ENCODE results near the gene CD151. TPM values are rescaled to one million over a fixed set of nuclear protein-coding genes. Genes with fewer than 3 reads are reported as not detected.

Gene CD151
- total and polyA plus RNA-seq, 4 experiments from 2014 or later: 9.7 to 24.8 (median 22.1) TPM

- no peaks in the 10 kb centered on the region for H3K36me3 Mint-ChIP-seq
- DNase-seq: peak in 1 of 5 donors; percentile 26
- Histone ChIP-seq H3K9me3 (ENCODE audit: control insufficient read depth in 1 of 2, low read length in 2 of 2) (no peaks in the 10 kb centered on the region), H3K27me3 (ENCODE audit: insufficient read depth, low read length) (peaks cover 10% of the 10 kb centered on the region), H3K36me3 (ENCODE audit: insufficient read depth, low read length) (no peaks in the 10 kb centered on the region), H3K27ac (ENCODE audit: low read depth, low read length) (no peak overlapping the region), H3K4me1 (ENCODE audit: insufficient read depth, low read length) (peaks cover 10% of the 10 kb centered on the region), H3K4me3 (ENCODE audit: low read length in 2 of 2) (no peak overlapping the region)
- intact Hi-C loops (cut with micrococcal nuclease): no loop called here
- ChIA-PET POLR2A (ENCODE audit: partially characterized antibody) (no interaction called here), CTCF (ENCODE audit: partially characterized antibody) (no interaction called here)
- H3K27ac Mint-ChIP-seq: peak overlapping the region in 1 of 7 donors; percentile 35
- H3K9me3 Mint-ChIP-seq: no peaks in the 10 kb centered on the region
- H3K27me3 Mint-ChIP-seq: peaks cover 4% of the 10 kb centered on the region in 2 donors
- peak overlapping the region in 3 of 8 donors; percentile 32 to 70 (median 42) for H3K4me3 Mint-ChIP-seq
- peaks cover 2 to 9% (median 3%) of the 10 kb centered on the region in 4 donors for H3K4me1 Mint-ChIP-seq
Observed at GRCh38 chr11:850775-851763, 18.3 kb downstream of the CD151 start.

DNA sequence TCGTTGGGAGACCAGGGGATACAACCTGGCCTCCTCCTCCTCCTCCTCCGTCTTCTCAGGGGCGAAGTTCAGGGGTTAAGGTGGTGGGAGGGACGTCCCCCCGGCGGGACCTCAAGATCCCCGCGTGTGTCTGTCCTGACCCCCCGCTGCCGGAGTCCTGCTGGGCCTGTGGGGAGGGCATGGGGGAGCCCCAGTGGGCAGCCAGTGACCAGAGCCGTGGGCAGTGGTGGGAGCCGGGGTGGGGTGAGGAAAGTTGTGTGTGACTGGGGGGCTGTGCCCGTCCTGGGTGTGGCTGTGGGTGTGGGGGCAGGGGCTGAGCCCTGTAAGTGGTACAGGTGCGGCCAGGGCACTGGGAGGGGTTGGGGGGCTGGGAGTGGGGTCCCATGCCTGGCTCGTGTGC lies 20.0 kb downstream of the CD151 start:
- POLR2A ChIA-PET (ENCODE audit: partially characterized antibody): no interaction called here
- Mint-ChIP-seq H3K36me3 (no peaks in the 10 kb centered on the region), H3K27ac (no peak overlapping the region), H3K4me3 (no peak overlapping the region), H3K4me1 (peaks cover 2 to 9% (median 7%) of the 10 kb centered on the region in 4 donors), H3K27me3 (peaks cover 2 to 4% of the 10 kb centered on the region in 2 donors), H3K9me3 (no peaks in the 10 kb centered on the region)
- CTCF ChIA-PET (ENCODE audit: partially characterized antibody): no interaction called here
- no peak for DNase-seq
- H3K36me3 ChIP-seq (ENCODE audit: insufficient read depth, low read length): no peaks in the 10 kb centered on the region
- intact Hi-C loops (cut with micrococcal nuclease): no loop called here
- H3K9me3 ChIP-seq (ENCODE audit: control insufficient read depth in 1 of 2, low read length in 2 of 2): no peaks in the 10 kb centered on the region
- no peak overlapping the region for H3K27ac ChIP-seq (ENCODE audit: low read depth, low read length)
- peaks cover 10% of the 10 kb centered on the region for H3K27me3 ChIP-seq (ENCODE audit: insufficient read depth, low read length)
- H3K4me3 ChIP-seq (ENCODE audit: low read length in 2 of 2): no peak overlapping the region
- peaks cover 10% of the 10 kb centered on the region for H3K4me1 ChIP-seq (ENCODE audit: insufficient read depth, low read length)

- no peak for DNase-seq
- no peaks in the 10 kb centered on the region for H3K9me3 Mint-ChIP-seq
- Histone ChIP-seq H3K27me3 (ENCODE audit: insufficient read depth, low read length) (peaks cover 4% of the 10 kb centered on the region), H3K4me1 (ENCODE audit: insufficient read depth, low read length) (peaks cover 4% of the 10 kb centered on the region), H3K27ac (ENCODE audit: low read depth, low read length) (no peak overlapping the region), H3K4me3 (ENCODE audit: low read length in 2 of 2) (no peak overlapping the region), H3K36me3 (ENCODE audit: insufficient read depth, low read length) (no peaks in the 10 kb centered on the region), H3K9me3 (ENCODE audit: control insufficient read depth in 1 of 2, low read length in 2 of 2) (no peaks in the 10 kb centered on the region)
- CTCF ChIA-PET (ENCODE audit: partially characterized antibody): no interaction called here
- peaks cover 0 to 2% of the 10 kb centered on the region in 2 donors for H3K27me3 Mint-ChIP-seq
- peaks cover 0 to 5% (median 4%) of the 10 kb centered on the region in 4 donors for H3K4me1 Mint-ChIP-seq
- intact Hi-C loops (cut with micrococcal nuclease): no loop called here
- no peak overlapping the region for H3K27ac Mint-ChIP-seq
- H3K36me3 Mint-ChIP-seq: no peaks in the 10 kb centered on the region
- POLR2A ChIA-PET (ENCODE audit: partially characterized antibody): no interaction called here
- H3K4me3 Mint-ChIP-seq: no peak overlapping the region
Observed at GRCh38 chr11:853682-854448, 21.1 kb downstream of the CD151 start.

GRCh38 chr11:854601-855329 lies 22.0 kb downstream of the CD151 start:
- DNase-seq: no peak
- H3K27ac ChIP-seq (ENCODE audit: low read depth, low read length): no peak overlapping the region
- ChIA-PET CTCF (ENCODE audit: partially characterized antibody) (no interaction called here), POLR2A (ENCODE audit: partially characterized antibody) (no interaction called here)
- Mint-ChIP-seq H3K4me1 (peaks cover 0 to 5% (median 1%) of the 10 kb centered on the region in 4 donors), H3K27ac (no peak overlapping the region), H3K9me3 (no peaks in the 10 kb centered on the region), H3K4me3 (no peak overlapping the region), H3K27me3 (peaks cover 0 to 2% of the 10 kb centered on the region in 2 donors), H3K36me3 (no peaks in the 10 kb centered on the region)
- intact Hi-C loops (cut with micrococcal nuclease): no loop called here
- no peaks in the 10 kb centered on the region for H3K9me3 ChIP-seq (ENCODE audit: control insufficient read depth in 1 of 2, low read length in 2 of 2)
- no peak overlapping the region for H3K4me3 ChIP-seq (ENCODE audit: low read length in 2 of 2)
- no peaks in the 10 kb centered on the region for H3K27me3 ChIP-seq (ENCODE audit: insufficient read depth, low read length)
- H3K4me1 ChIP-seq (ENCODE audit: insufficient read depth, low read length): no peaks in the 10 kb centered on the region
- no peaks in the 10 kb centered on the region for H3K36me3 ChIP-seq (ENCODE audit: insufficient read depth, low read length)

DNA sequence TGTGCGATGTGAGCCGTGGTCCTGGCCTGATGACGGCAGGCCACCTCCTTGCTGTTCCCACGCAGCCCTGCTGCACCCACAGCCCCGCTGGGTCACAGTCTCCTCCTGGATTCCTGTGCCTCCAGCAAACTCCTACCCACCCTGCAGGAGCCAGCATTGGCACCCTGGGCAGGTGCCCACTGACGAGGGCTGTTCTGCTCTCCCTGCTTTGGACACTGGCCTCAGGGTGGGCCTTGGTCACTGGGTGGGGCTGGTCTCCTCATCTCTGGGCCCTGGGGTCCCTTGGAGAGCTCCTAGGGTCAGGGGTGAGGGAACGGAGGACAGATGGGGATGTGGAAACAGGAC lies 22.6 kb downstream of the CD151 start:
- Histone ChIP-seq H3K27me3 (ENCODE audit: insufficient read depth, low read length) (no peaks in the 10 kb centered on the region), H3K4me3 (ENCODE audit: low read length in 2 of 2) (no peak overlapping the region), H3K27ac (ENCODE audit: low read depth, low read length) (no peak overlapping the region), H3K36me3 (ENCODE audit: insufficient read depth, low read length) (no peaks in the 10 kb centered on the region), H3K4me1 (ENCODE audit: insufficient read depth, low read length) (no peaks in the 10 kb centered on the region), H3K9me3 (ENCODE audit: control insufficient read depth in 1 of 2, low read length in 2 of 2) (no peaks in the 10 kb centered on the region)
- intact Hi-C loops (cut with micrococcal nuclease): no loop called here
- CTCF ChIA-PET (ENCODE audit: partially characterized antibody): no interaction called here
- POLR2A ChIA-PET (ENCODE audit: partially characterized antibody): no interaction called here
- H3K9me3 Mint-ChIP-seq: no peaks in the 10 kb centered on the region
- DNase-seq: no peak
- H3K27ac Mint-ChIP-seq: no peak overlapping the region
- peaks cover 0 to 5% (median 1%) of the 10 kb centered on the region in 4 donors for H3K4me1 Mint-ChIP-seq
- H3K27me3 Mint-ChIP-seq: peaks cover 0 to 2% of the 10 kb centered on the region in 2 donors
- no peaks in the 10 kb centered on the region for H3K36me3 Mint-ChIP-seq
- no peak overlapping the region for H3K4me3 Mint-ChIP-seq

DNA sequence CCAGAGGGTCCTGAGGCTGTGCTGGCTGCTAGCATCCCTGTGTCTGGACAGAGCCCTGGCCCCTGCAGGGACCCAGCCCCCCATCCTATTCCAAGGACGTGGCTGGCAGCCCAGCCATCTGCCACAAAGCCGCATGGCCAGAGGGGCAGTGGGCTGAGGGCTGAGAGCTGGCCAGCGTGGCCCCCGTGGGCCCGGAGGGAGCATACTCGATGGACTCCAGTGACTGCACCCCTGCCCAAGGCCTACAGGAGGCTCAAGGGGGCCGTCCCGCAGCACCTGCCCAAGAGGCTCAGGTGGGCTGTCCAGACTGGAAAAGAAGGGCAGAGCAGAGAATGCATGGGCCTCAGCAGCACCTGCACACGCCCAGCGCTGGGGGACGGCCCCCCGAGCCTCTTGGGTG lies 23.0 kb downstream of the CD151 start:
- Histone ChIP-seq H3K9me3 (ENCODE audit: control insufficient read depth in 1 of 2, low read length in 2 of 2) (no peaks in the 10 kb centered on the region), H3K4me3 (ENCODE audit: low read length in 2 of 2) (no peak overlapping the region), H3K27ac (ENCODE audit: low read depth, low read length) (no peak overlapping the region), H3K27me3 (ENCODE audit: insufficient read depth, low read length) (no peaks in the 10 kb centered on the region), H3K36me3 (ENCODE audit: insufficient read depth, low read length) (no peaks in the 10 kb centered on the region), H3K4me1 (ENCODE audit: insufficient read depth, low read length) (no peaks in the 10 kb centered on the region)
- Mint-ChIP-seq H3K4me3 (no peak overlapping the region), H3K27ac (no peak overlapping the region), H3K36me3 (no peaks in the 10 kb centered on the region), H3K9me3 (no peaks in the 10 kb centered on the region), H3K4me1 (peaks cover 0 to 5% (median 1%) of the 10 kb centered on the region in 4 donors), H3K27me3 (peaks cover 0 to 2% of the 10 kb centered on the region in 2 donors)
- intact Hi-C loops (cut with micrococcal nuclease): no loop called here
- ChIA-PET CTCF (ENCODE audit: partially characterized antibody) (interaction anchor here (1.1 kb wide), 1 partner anchor 60 kb away, joined by 3 read pairs; no protein-coding TSS in a partner anchor), POLR2A (ENCODE audit: partially characterized antibody) (no interaction called here)
- DNase-seq: no peak

DNA sequence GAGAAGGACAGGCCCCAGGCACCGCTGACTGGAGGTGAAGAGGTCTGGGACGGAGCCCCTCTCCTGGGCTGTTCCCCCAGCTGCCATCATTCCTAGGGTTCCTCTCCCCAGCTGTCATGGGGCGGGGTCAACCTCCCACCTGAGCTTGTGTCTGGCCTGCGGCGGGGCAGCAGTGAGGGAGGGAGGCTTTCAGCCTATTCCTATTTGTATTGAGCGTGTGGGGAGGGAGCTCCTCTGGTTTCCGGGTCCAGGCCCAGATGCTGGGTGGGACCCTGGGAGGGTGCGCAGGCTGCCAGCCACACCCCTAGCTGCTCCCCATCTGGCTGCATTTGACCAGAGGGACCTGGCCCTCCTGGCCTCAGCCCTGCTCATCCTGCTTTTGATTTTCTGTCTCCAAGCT lies 23.6 kb downstream of the CD151 start:
- Mint-ChIP-seq H3K27me3 (peaks cover 0 to 2% of the 10 kb centered on the region in 2 donors), H3K4me1 (peaks cover 0 to 5% (median 1%) of the 10 kb centered on the region in 4 donors), H3K9me3 (no peaks in the 10 kb centered on the region), H3K4me3 (no peak overlapping the region), H3K27ac (no peak overlapping the region), H3K36me3 (no peaks in the 10 kb centered on the region)
- Histone ChIP-seq H3K9me3 (ENCODE audit: control insufficient read depth in 1 of 2, low read length in 2 of 2) (no peaks in the 10 kb centered on the region), H3K27ac (ENCODE audit: low read depth, low read length) (no peak overlapping the region), H3K4me1 (ENCODE audit: insufficient read depth, low read length) (no peaks in the 10 kb centered on the region), H3K27me3 (ENCODE audit: insufficient read depth, low read length) (no peaks in the 10 kb centered on the region), H3K36me3 (ENCODE audit: insufficient read depth, low read length) (no peaks in the 10 kb centered on the region), H3K4me3 (ENCODE audit: low read length in 2 of 2) (no peak overlapping the region)
- DNase-seq: no peak
- ChIA-PET CTCF (ENCODE audit: partially characterized antibody) (interaction anchor here (1.1 kb wide), 1 partner anchor 59 kb away, joined by 3 read pairs; no protein-coding TSS in a partner anchor), POLR2A (ENCODE audit: partially characterized antibody) (no interaction called here)
- intact Hi-C loops (cut with micrococcal nuclease): no loop called here
